HG03342 (cell line): ENCODE data around the gene SPATA2.
"Not testable (repeated sequence)": the region's sequence is repeated elsewhere in the genome, so short reads cannot be mapped to it uniquely, and the experiment has no call there.

Source experiments
- ATAC-seq: cut with Tn5 transposase; IDR thresholded peaks from one replicate; pipeline ENCODE4 v1.9.1; 2021; ENCODE audit warnings: mild to moderate bottlenecking, moderate library complexity; ENCODE audit not compliant: unreplicated experiment

Gene SPATA2

GRCh38 chr20:49863666-49864065 lies 51.7 kb downstream of the SPATA2 start:
- no peak for ATAC-seq

GRCh38 chr20:49862607-49863200 lies 52.6 kb downstream of the SPATA2 start:
- no peak for ATAC-seq

- ATAC-seq, result not testable (repeated sequence)
Measured at GRCh38 chr20:49861232-49861631, 54.1 kb downstream of the SPATA2 start.

GRCh38 chr20:49859807-49860206 lies 55.5 kb downstream of the SPATA2 start:
- no peak for ATAC-seq

DNA sequence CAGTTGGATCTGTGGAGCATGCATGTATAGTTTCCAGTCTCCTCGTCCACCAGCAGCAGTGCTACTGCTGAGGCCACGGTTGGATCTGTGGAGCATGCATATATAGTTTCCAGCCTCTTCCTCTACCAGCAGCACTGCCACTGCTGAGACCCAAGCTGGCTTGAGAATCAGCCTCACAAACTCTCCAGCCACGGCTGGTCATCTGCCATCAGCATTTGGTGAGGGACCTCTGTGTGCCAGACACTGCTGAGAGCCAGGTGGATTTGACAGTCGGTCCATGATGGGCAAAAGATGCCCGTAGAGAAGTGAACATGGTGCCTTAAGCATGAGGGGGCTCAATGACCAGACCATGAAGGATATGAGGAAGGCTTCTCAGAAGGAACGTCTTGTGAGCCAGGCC lies 56.3 kb downstream of the SPATA2 start:
- no peak for ATAC-seq

DNA sequence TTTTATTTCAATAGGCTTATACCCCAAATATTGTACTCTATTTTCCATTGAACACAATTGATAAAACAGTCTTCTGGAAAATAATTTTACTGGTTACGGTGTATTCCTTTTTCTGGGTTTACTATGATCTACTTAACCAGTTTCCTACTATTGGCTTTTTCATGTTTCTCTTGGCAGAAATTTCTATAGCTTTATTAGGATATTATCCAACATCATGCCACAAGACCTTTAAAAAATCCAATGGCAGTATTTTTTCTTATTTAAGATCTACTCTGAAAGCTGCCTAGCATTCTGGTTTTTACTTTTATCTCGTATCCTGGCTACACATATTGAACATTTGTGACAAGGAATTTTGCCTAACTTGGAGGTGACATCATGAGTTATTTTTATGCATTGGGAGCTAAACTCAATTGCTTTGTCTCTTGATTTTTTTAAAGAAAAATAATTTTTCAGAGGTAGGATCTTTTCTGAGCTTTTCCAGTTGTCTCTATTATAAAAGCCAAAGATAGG lies 57.2 kb downstream of the SPATA2 start:
- no peak for ATAC-seq

DNA sequence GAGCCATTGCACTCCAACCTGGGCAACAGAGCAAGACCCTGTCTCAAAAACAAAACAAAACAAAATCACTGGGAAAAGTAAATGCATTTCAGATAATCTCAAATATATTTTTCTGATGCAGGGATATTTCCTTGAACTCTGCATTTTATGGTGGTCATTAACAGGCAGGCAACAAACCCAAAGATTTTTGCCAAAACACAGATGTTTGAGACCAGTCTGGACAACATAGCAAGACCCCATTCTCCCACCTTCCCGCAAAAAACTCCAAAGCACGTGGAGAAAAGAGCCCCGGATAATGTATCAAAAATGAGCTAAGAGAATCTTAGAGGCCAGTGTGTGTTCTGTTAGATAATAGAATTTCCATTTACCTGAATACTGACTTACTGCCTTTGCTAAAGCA lies 58.4 kb downstream of the SPATA2 start:
- no peak for ATAC-seq

DNA sequence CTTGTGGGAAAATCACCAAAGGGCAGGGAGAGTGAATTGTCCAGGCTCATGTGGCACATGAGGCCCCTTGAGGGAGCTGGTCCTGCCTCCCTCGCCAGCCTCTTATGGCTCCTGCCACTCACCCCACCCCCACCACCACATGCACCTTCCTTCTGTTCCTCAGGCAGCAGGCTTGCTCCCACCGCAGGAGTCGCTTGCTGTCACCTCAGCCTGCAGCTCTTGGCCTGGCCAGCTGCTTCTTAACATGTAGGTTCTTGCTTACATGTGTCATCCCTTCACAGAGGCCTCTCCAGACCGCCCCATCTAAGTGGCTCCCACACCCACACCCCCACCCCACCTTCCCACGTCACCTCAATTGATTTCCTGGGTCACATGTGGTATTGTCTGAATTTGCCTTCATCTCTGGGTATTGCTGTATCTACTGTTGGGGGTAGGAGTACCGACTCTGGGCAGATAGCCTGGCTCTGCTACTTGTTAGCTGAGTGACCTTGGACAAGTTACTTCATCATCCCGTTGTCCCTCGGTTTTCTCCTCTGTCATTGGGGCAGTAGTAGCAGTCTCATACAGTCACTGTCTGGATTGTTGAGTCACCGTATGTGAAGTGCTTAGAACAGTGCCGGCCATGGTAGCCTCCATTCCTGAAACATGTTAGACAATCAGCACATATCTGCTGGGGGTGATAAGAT lies 61.0 kb downstream of the SPATA2 start:
- no peak for ATAC-seq

- ATAC-seq, result no peak
Measured at GRCh38 chr20:49853640-49854039, 61.7 kb downstream of the SPATA2 start.
